IMR-90 (cell line): ENCODE results near the gene KLHL36. TPM values are rescaled to one million over a fixed set of nuclear protein-coding genes. Genes with fewer than 3 reads are reported as not detected.
"Not testable (repeated sequence)": the region's sequence is repeated elsewhere in the genome, so short reads cannot be mapped to it uniquely, and the experiment has no call there.

ENCODE experiments used
- ATAC-seq: fragments of 200-7000 bp; cut with Tn5 transposase; 2 replicates; pipeline ENCODE4 v1.9.1; 2020; ENCODE audit warnings: low read depth, mild to moderate bottlenecking, moderate library complexity
- BruUV-seq: library from RNA; stranded (reverse); fragments of 400-500 nt; replicated peaks from 2 replicates; lab custom pipeline; 2021; lab: Mats Ljungman, UMichigan
- CTCF ChIA-PET: fragments of 300-600 bp; formaldehyde crosslinking; extraction: SDS; loops from one replicate; lab custom pipeline; 2021; ENCODE audit warnings: antibody characterized with exemption; lab: Yijun Ruan, JAX
- POLR2A ChIA-PET: fragments of 300-600 bp; sonication (Branson Sonifier 250); formaldehyde crosslinking; loops from one replicate; lab custom pipeline; 2022; ENCODE audit warnings: antibody characterized with exemption; ENCODE audit not compliant: unreplicated experiment; lab: Charles Lee
- DNase-seq: peaks from one replicate; pipeline ENCODE4 v3.0.0; 2013
- H2AFZ ChIP-seq: replicated peaks from 2 replicates; pipeline ENCODE3; 2013; ENCODE audit warnings: low read length, mild to moderate bottlenecking; ENCODE audit not compliant: poor library complexity
- H2AK5ac ChIP-seq: 2 replicates; pipeline ENCODE4 v1.6.1; 2013; ENCODE audit warnings: low read depth, low read length, inconsistent platforms
- H2AK9ac ChIP-seq: replicated peaks from 2 replicates; pipeline ENCODE3; 2013; ENCODE audit warnings: mild to moderate bottlenecking, low read depth, low read length, moderate library complexity; ENCODE audit not compliant: poor library complexity
- H2BK120ac ChIP-seq: 2 replicates; pipeline ENCODE4 v1.6.1; 2013; ENCODE audit warnings: low read depth, low read length, inconsistent platforms
- H2BK15ac ChIP-seq: 3 replicates; pipeline ENCODE4 v1.6.1; 2013; ENCODE audit warnings: low read depth, low read length, inconsistent platforms
- H2BK20ac ChIP-seq: 2 replicates; pipeline ENCODE4 v1.6.1; 2013; ENCODE audit warnings: low read depth, mild to moderate bottlenecking, inconsistent platforms, low read length, moderate library complexity
- H2BK5ac ChIP-seq: 2 replicates; pipeline ENCODE4 v1.6.1; 2013; ENCODE audit warnings: mild to moderate bottlenecking, low read depth, low read length, inconsistent platforms; ENCODE audit not compliant: poor library complexity, severe bottlenecking
- H3K14ac ChIP-seq: replicated peaks from 2 replicates; pipeline ENCODE4 v1.6.1; 2013; ENCODE audit warnings: low read depth, low read length, inconsistent platforms
- H3K18ac ChIP-seq: 2 replicates; pipeline ENCODE4 v1.6.1; 2013; ENCODE audit warnings: low read depth, low read length, control low read depth
- H3K23ac ChIP-seq: 2 replicates; pipeline ENCODE4 v1.6.1; 2013; ENCODE audit warnings: low read depth, low read length, inconsistent platforms
- H3K27ac ChIP-seq: 2 replicates; pipeline ENCODE4 v1.5.1; 2013; ENCODE audit warnings: mild to moderate bottlenecking, control low read depth, low read length; ENCODE audit not compliant: insufficient read depth
- H3K27me3 ChIP-seq: 2 replicates; pipeline ENCODE4 v1.6.1; 2013; ENCODE audit warnings: low read length; ENCODE audit not compliant: control insufficient read depth, insufficient read depth
- H3K36me3 ChIP-seq: 2 replicates; pipeline ENCODE4 v1.6.1; 2013; ENCODE audit warnings: low read length, mixed read lengths; ENCODE audit not compliant: control insufficient read depth, insufficient read depth
- H3K4ac ChIP-seq: 2 replicates; pipeline ENCODE4 v1.6.1; 2013; ENCODE audit warnings: low read depth, low read length, inconsistent platforms
- H3K4me1 ChIP-seq: 2 replicates; pipeline ENCODE4 v1.6.1; 2013; ENCODE audit warnings: low read length, mixed read lengths; ENCODE audit not compliant: control insufficient read depth, insufficient read depth
- H3K4me2 ChIP-seq: 2 replicates; pipeline ENCODE4 v1.6.1; 2013; ENCODE audit warnings: low read depth, mild to moderate bottlenecking, control low read depth, low read length, moderate library complexity
- H3K4me3 ChIP-seq: 2 replicates; pipeline ENCODE4 v1.5.1; 2013; ENCODE audit warnings: low read depth, mild to moderate bottlenecking, control low read depth, low read length, moderate library complexity; ENCODE audit not compliant: insufficient read depth
- H3K56ac ChIP-seq: 2 replicates; pipeline ENCODE4 v1.6.1; 2013; ENCODE audit warnings: low read length, inconsistent platforms; ENCODE audit not compliant: insufficient read depth; ENCODE audit errors: extremely low read depth
- H3K79me1 ChIP-seq, 2 experiments: 2 replicates each; pipeline ENCODE4 v1.6.1; 2013; ENCODE audit warnings: low read length in 2 of 2, inconsistent platforms in 1 of 2, low read depth in 1 of 2
- H3K9ac ChIP-seq: 2 replicates; pipeline ENCODE4 v1.6.1; 2013; ENCODE audit warnings: low read depth, low read length, control low read depth
- H3K9me1 ChIP-seq: 2 replicates; pipeline ENCODE4 v1.6.1; 2013; ENCODE audit warnings: low read length, inconsistent platforms; ENCODE audit not compliant: insufficient read depth
- H3K9me3 ChIP-seq: 2 replicates; pipeline ENCODE4 v1.6.1; 2013; ENCODE audit warnings: low read length; ENCODE audit not compliant: control insufficient read depth, insufficient read depth
- H4K20me1 ChIP-seq: 2 replicates; pipeline ENCODE4 v1.6.1; 2013; ENCODE audit warnings: low read length, inconsistent platforms; ENCODE audit not compliant: insufficient read depth
- H4K5ac ChIP-seq: 2 replicates; pipeline ENCODE4 v1.6.1; 2013; ENCODE audit warnings: mild to moderate bottlenecking, low read depth, low read length, control low read depth
- H4K8ac ChIP-seq, 2 experiments: 2 replicates each; pipeline ENCODE4 v1.6.1; 2013; ENCODE audit warnings: low read depth in 2 of 2, low read length in 2 of 2, control low read depth in 1 of 2, inconsistent platforms in 1 of 2
- H4K91ac ChIP-seq: 2 replicates; pipeline ENCODE4 v1.6.1; 2013; ENCODE audit warnings: low read depth, low read length, inconsistent platforms; ENCODE audit not compliant: insufficient read depth
- ELK1 ChIP-seq: fragments of 150-350 bp; IDR thresholded peaks from 2 replicates; pipeline ENCODE4 v1.6.1; 2016; ENCODE audit warnings: low read depth, mild to moderate bottlenecking, low read length, moderate library complexity, borderline replicate concordance
- WGBS, 2 experiments: methylation state at CpG; one replicate each; pipeline versions ENCODE4 v1.1.5 to v1.1.7; 2013; ENCODE audit warnings: missing lambda C conversion rate in 2 of 2; ENCODE audit not compliant: insufficient read length in 1 of 2; ENCODE audit errors: extremely low coverage in 2 of 2; 5-methylcytosine and 5-hydroxymethylcytosine counted together
- dilution Hi-C: fragments of 300-500 bp; cut with HindIII; formaldehyde crosslinking; loops from one replicate; pipeline ENCODE4 v1.14.3; 2018; ENCODE audit warnings: low sequenced_read_pairs; ENCODE audit not compliant: unreplicated experiment
- in situ Hi-C: fragments of 300-500 bp; cut with MboI; formaldehyde crosslinking; loops from 3 replicates; pipeline ENCODE4 v1.14.3; 2019; ENCODE audit warnings: low sequenced_read_pairs, inconsistent platforms, mixed read lengths
- intact Hi-C: fragments of 100-400 bp; cut with micrococcal nuclease; formaldehyde crosslinking; loops from 2 replicates; pipeline ENCODE4 v1.10.0; 2022
- polyA plus RNA-seq, 3 experiments: library from polyadenylated mRNA; depleted of rRNA; stranded (reverse); fragments of >200 nt; gene quantifications; 2 replicates each; pipeline ENCODE4 v1.2.3, GENCODE V29; 2012; ENCODE audit warnings: low replicate concordance in 1 of 3
- total RNA-seq: library from RNA; depleted of rRNA; stranded (reverse); fragments of >200 nt; gene quantifications from 2 replicates; pipeline ENCODE4 v1.2.3, GENCODE V29; 2012

Gene KLHL36
- total and polyA plus RNA-seq, 2 of the 4 experiments (the other 2 are of a cell fraction): 45.9 to 46.3 TPM

DNA sequence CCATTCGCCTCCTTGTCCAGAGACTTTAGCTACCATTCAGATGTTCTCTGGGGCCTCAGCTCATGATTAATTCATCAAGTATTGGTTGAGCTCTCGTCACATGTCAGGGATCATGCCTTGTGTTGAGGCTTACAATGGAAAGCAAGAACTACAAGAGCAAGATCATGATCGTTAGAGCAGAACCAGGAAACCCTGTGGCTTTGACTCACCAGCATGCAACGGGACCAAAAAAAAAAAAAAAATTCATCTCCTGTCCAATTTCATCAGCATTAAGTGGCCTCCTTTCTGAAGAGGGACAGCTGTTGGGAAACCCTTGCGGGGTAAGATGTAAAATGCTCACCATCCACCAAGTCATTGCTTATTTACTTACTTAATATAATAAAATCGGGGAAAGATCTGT lies 39.4 kb downstream of the KLHL36 start (continued):
- no peak for TF ChIP-seq ELK1

DNA sequence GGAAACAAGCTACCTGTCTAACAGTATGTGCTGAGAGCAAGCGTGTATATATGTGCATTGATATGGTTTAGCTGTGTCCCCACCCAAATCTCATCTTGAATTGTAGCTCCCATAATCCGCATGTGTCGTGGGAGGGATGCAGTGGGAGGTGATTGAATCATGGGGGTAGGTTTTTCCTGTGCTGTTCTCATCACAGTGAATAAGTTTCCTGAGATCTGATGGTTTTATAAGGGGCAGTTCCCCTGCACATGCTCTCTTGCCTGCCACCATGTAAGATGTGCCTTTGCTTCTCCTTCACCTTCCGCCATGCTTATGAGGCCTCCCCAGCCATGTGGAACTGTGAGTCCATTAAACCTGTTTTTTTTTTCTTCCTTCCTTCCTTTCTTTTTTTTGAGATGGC lies 39.9 kb downstream of the KLHL36 start:
- ATAC-seq, H4K20me1 ChIP-seq, H3K36me3 ChIP-seq, POLR2A ChIA-PET, H3K9me3 ChIP-seq, in situ Hi-C loops, intact Hi-C loops, H3K79me1 ChIP-seq, H2AFZ ChIP-seq, DNase-seq, H3K9ac ChIP-seq, BruUV-seq, H3K27me3 ChIP-seq, H3K56ac ChIP-seq, dilution Hi-C loops, H4K5ac ChIP-seq, H3K4me1 ChIP-seq, H3K4me3 ChIP-seq: not testable (repeated sequence)
- Histone ChIP-seq H3K27ac (peak overlapping the region; percentile 54), H2BK120ac (peak overlapping the region; percentile 89), H3K4ac (peak overlapping the region; percentile 64), H3K9me1 (peaks cover 14% of the 10 kb centered on the region), H3K18ac (peak overlapping the region; percentile 65; the same call in 1 of the 2 replicates), H2AK5ac (peak overlapping the region; percentile 85), H3K23ac (peak overlapping the region; percentile 29; the same call in 1 of the 2 replicates), H4K91ac (peak overlapping the region; percentile 68), H2BK20ac (peak overlapping the region; percentile 93; the same call in 1 of the 2 replicates), H4K8ac (peak overlapping the region; percentile 13 to 82; a peak in 3 of 4 replicates), H2AK9ac (peak overlapping the region; percentile 90), H3K14ac (peak overlapping the region; percentile 17), H2BK15ac (peak overlapping the region; percentile 88; the same call in 2 of the 3 replicates), H3K4me2 (0 out of 2 replicates have a peak overlapping the region, but pooled peaks have one; percentile 12), H2BK5ac (peak overlapping the region; percentile 87)
- WGBS, 2 experiments: 88% methylated on average over 1 of the region's 4 CpGs; no CpG with 5 or more reads in 1 of the 2 experiments
- CTCF ChIA-PET: interaction anchor here (0.7 to 1.4 kb wide), 2 partner anchors 13 to 16 kb away, joined by 4 to 10 read pairs; no protein-coding TSS in a partner anchor
